Liver (tissue), 9 donors: ENCODE measurements around the gene BID. TPM values are rescaled to one million over a fixed set of nuclear protein-coding genes. Genes with fewer than 3 reads are reported as not detected.

ENCODE experiments used
- DNase-seq: peaks from one replicate; pipeline ENCODE4 v3.0.0-alpha.2; 2017; ENCODE audit warnings: low spot score
- H3K27ac ChIP-seq, 2 donors: one replicate each; pipeline ENCODE4 v1.7.0; 2013; ENCODE audit warnings: inconsistent platforms in 2 of 2, low read length in 2 of 2, control low read depth in 1 of 2, low read depth in 1 of 2, mild to moderate bottlenecking in 1 of 2
- H3K27me3 ChIP-seq, 4 donors: one replicate each; pipeline versions ENCODE4 v1.6.1 to v1.7.0; 2013; ENCODE audit warnings: low read length in 3 of 4, inconsistent platforms in 1 of 4, mild to moderate bottlenecking in 1 of 4, moderate library complexity in 1 of 4; ENCODE audit not compliant: control insufficient read depth in 4 of 4, insufficient read depth in 4 of 4
- H3K36me3 ChIP-seq, 4 donors: one replicate each; pipeline versions ENCODE4 v1.6.1 to v1.7.0; 2013; ENCODE audit warnings: low read length in 3 of 4, mild to moderate bottlenecking in 3 of 4, low read depth in 1 of 4, moderate library complexity in 1 of 4; ENCODE audit not compliant: control insufficient read depth in 4 of 4, insufficient read depth in 3 of 4
- H3K4me1 ChIP-seq, 4 donors: one replicate each; pipeline versions ENCODE4 v1.6.1 to v1.7.0; 2013; ENCODE audit warnings: low read length in 3 of 4, mild to moderate bottlenecking in 3 of 4, moderate library complexity in 1 of 4; ENCODE audit not compliant: control insufficient read depth in 4 of 4, insufficient read depth in 4 of 4
- H3K4me3 ChIP-seq, 3 donors: one replicate each; pipeline versions ENCODE4 v1.6.1 to v1.7.0; 2013; ENCODE audit warnings: low read length in 3 of 3, control low read depth in 1 of 3, low read depth in 1 of 3, mild to moderate bottlenecking in 1 of 3
- H3K9ac ChIP-seq, 2 donors: one replicate each; pipeline ENCODE4 v1.7.0; 2013; ENCODE audit warnings: low read length in 2 of 2, mild to moderate bottlenecking in 2 of 2, moderate library complexity in 2 of 2, control low read depth in 1 of 2, low read depth in 1 of 2
- H3K9me3 ChIP-seq, 4 donors: one replicate each; pipeline versions ENCODE4 v1.6.1 to v1.7.0; 2013; ENCODE audit warnings: low read length in 3 of 4; ENCODE audit not compliant: control insufficient read depth in 4 of 4
- ATF3 ChIP-seq: IDR thresholded peaks from 2 replicates; pipeline ENCODE4 v1.6.1; 2016; ENCODE audit warnings: antibody characterized with exemption
- CTCF ChIP-seq: fragments of 150-350 bp; IDR thresholded peaks from 2 replicates; pipeline ENCODE4 v1.5.1; 2017; ENCODE audit warnings: improper control_type of control experiment, low read depth, low read length; ENCODE audit not compliant: missing input control
- EGR1 ChIP-seq, 2 donors: IDR thresholded peaks; 2 replicates each; pipeline ENCODE4 v1.6.1; 2016 to 2018; ENCODE audit warnings: antibody characterized with exemption in 2 of 2, low read depth in 2 of 2
- FOXA1 ChIP-seq: IDR thresholded peaks from 2 replicates; pipeline ENCODE4 v1.6.1; 2016; ENCODE audit warnings: antibody characterized with exemption
- FOXA2 ChIP-seq: IDR thresholded peaks from 2 replicates; pipeline ENCODE4 v1.6.1; 2016; ENCODE audit warnings: antibody characterized with exemption
- GABPA ChIP-seq, 2 donors: IDR thresholded peaks in 1 of 2; conservative IDR thresholded peaks in 1 of 2; 2 replicates each; pipeline ENCODE4 v1.6.1; 2016; ENCODE audit warnings: antibody characterized with exemption in 2 of 2, mild to moderate bottlenecking in 1 of 2, moderate library complexity in 1 of 2
- HNF4A ChIP-seq, 2 donors: conservative IDR thresholded peaks; 2 replicates each; pipeline ENCODE4 v1.6.1; 2016; ENCODE audit warnings: antibody characterized with exemption in 2 of 2, mild to moderate bottlenecking in 2 of 2
- HNF4G ChIP-seq: IDR thresholded peaks from 2 replicates; pipeline ENCODE4 v1.6.1; 2016; ENCODE audit warnings: antibody characterized with exemption
- MAX ChIP-seq: IDR thresholded peaks from 2 replicates; pipeline ENCODE4 v1.6.1; 2016; ENCODE audit warnings: antibody characterized with exemption
- NR2F2 ChIP-seq: IDR thresholded peaks from 2 replicates; pipeline ENCODE4 v1.6.1; 2016; ENCODE audit warnings: antibody characterized with exemption
- RAD21 ChIP-seq, 2 donors: IDR thresholded peaks; 2 replicates each; pipeline ENCODE4 v1.6.1; 2016; ENCODE audit warnings: antibody characterized with exemption in 2 of 2, mild to moderate bottlenecking in 2 of 2
- REST ChIP-seq: IDR thresholded peaks from 2 replicates; pipeline ENCODE4 v1.6.1; 2016; ENCODE audit warnings: antibody characterized with exemption, mild to moderate bottlenecking
- RXRA ChIP-seq, 2 donors: IDR thresholded peaks; 2 replicates each; pipeline ENCODE4 v1.6.1; 2017 to 2018; ENCODE audit warnings: antibody characterized with exemption in 2 of 2, mild to moderate bottlenecking in 1 of 2
- SP1 ChIP-seq: IDR thresholded peaks from 2 replicates; pipeline ENCODE4 v1.6.1; 2018; ENCODE audit warnings: antibody characterized with exemption, mild to moderate bottlenecking
- TAF1 ChIP-seq: conservative IDR thresholded peaks from 2 replicates; pipeline ENCODE4 v1.6.1; 2016; ENCODE audit warnings: antibody characterized with exemption, mild to moderate bottlenecking
- YY1 ChIP-seq: IDR thresholded peaks from 2 replicates; pipeline ENCODE4 v1.6.1; 2016; ENCODE audit warnings: antibody characterized with exemption, mild to moderate bottlenecking
- ZBTB33 ChIP-seq: IDR thresholded peaks from 2 replicates; pipeline ENCODE4 v1.6.1; 2016; ENCODE audit warnings: antibody characterized with exemption
- WGBS: extraction: QIAGEN DNeasy Blood & Tissue Kit; methylation state at CpG from one replicate; pipeline ENCODE4 v1.1.7; 2013; 5-methylcytosine and 5-hydroxymethylcytosine counted together
- polyA plus RNA-seq, 2 donors: library from polyadenylated mRNA; stranded (reverse) in 1 of 2; unstranded in 1 of 2; fragments of 200-250 nt in 1 of 2; fragments of >200 nt in 1 of 2; fragmentation: Nextera tagmentation in 1 of 2; extraction: Ambion mirVana in 1 of 2; gene quantifications; one replicate each; pipeline versions ENCODE4 v1.2.1 to v1.2.3, GENCODE V29; 2013 to 2015
- total RNA-seq, 2 donors: library from RNA; depleted of rRNA; stranded (reverse); fragments of >200 nt; gene quantifications; one replicate each; pipeline ENCODE4 v1.2.3, GENCODE V29; 2014
- donor health status: healthy.
- donor health status: healthy.
- donor health status: healthy.
- donor health status: healthy.
- donor health status: healthy.

BID gene
- total and polyA plus RNA-seq, 4 donors, result 28.7 to 66.9 (median 52.6) TPM

GRCh38 chr22:17694752-17695151 lies 79.5 kb downstream of the BID start (continued):
- TF ChIP-seq REST, result no peak

GRCh38 chr22:17694193-17694592 lies 80.1 kb downstream of the BID start:
- H3K27ac ChIP-seq, result no peak overlapping the region

GRCh38 chr22:17692841-17693240 lies 81.4 kb downstream of the BID start:
- no peaks in the 10 kb centered on the region for H3K4me1 ChIP-seq
- no peaks in the 10 kb centered on the region for H3K27me3 ChIP-seq
- no peak for DNase-seq
- no peak overlapping the region for H3K9ac ChIP-seq
- H3K36me3 ChIP-seq, result peaks cover 0 to 20% (median 10%) of the 10 kb centered on the region in 4 donors
- no peaks in the 10 kb centered on the region for H3K9me3 ChIP-seq
- no peak overlapping the region for H3K4me3 ChIP-seq
- WGBS, result 92% methylated on average over 4 of the region's 4 CpGs
- H3K27ac ChIP-seq, result no peak overlapping the region
- TF ChIP-seq RAD21 (IDR thresholded peaks at IDR 0.05), result no peak
- TF ChIP-seq TAF1, result no peak
- no peak for TF ChIP-seq RXRA (IDR thresholded peaks at IDR 0.05)
- TF ChIP-seq HNF4G, result no peak
- no peak for TF ChIP-seq FOXA2
- TF ChIP-seq SP1, result no peak
- TF ChIP-seq YY1, result no peak
- TF ChIP-seq ZBTB33, result no peak
- TF ChIP-seq EGR1 (IDR thresholded peaks at IDR 0.05; ENCODE audit: low read depth in 2 of 2), result no peak
- TF ChIP-seq MAX, result no peak
- TF ChIP-seq GABPA (IDR thresholded peaks at IDR 0.05 in 1 of 2, conservative IDR thresholded peaks at IDR 0.05 in 1 of 2), result no peak
- TF ChIP-seq HNF4A (conservative IDR thresholded peaks at IDR 0.05), result no peak
- no peak for TF ChIP-seq FOXA1
- TF ChIP-seq NR2F2, result no peak

More at GRCh38 chr22:17694193-17694592, 80.1 kb downstream of the BID start:
- no peak overlapping the region for H3K9ac ChIP-seq
- H3K4me3 ChIP-seq, result no peak overlapping the region
- 94% methylated on average over 2 of the region's 2 CpGs for WGBS
- H3K9me3 ChIP-seq, result no peaks in the 10 kb centered on the region
- H3K4me1 ChIP-seq, result no peaks in the 10 kb centered on the region
- no peak for DNase-seq
- TF ChIP-seq HNF4G (no peak), NR2F2 (no peak), CTCF (no peak), MAX (no peak), FOXA2 (no peak), ATF3 (no peak), GABPA (IDR thresholded peaks at IDR 0.05 in 1 of 2, conservative IDR thresholded peaks at IDR 0.05 in 1 of 2) (no peak), TAF1 (no peak), EGR1 (IDR thresholded peaks at IDR 0.05; ENCODE audit: low read depth in 2 of 2) (no peak), RAD21 (IDR thresholded peaks at IDR 0.05) (no peak), HNF4A (conservative IDR thresholded peaks at IDR 0.05) (no peak)
- H3K36me3 ChIP-seq, result peaks cover 0 to 16% (median 8%) of the 10 kb centered on the region in 4 donors
- H3K27me3 ChIP-seq, result no peaks in the 10 kb centered on the region
